Measurements from ENCODE around the gene ACBD4. TPM values are rescaled to one million over a fixed set of nuclear protein-coding genes. Genes with fewer than 3 reads are reported as not detected.

Gene ACBD4
- total RNA-seq, 1 donor from 2014 or later: 3.9 TPM

GRCh38 chr17:45127207-45127547, 8.3 kb upstream of the ACBD4 start:
- Histone ChIP-seq H4K20me1 (ENCODE audit: insufficient read depth, low read length) (peaks cover 12% of the 10 kb centered on the region), H3K79me2 (ENCODE audit: insufficient read depth, low read length) (peaks cover 78% of the 10 kb centered on the region), H3K36me3 (ENCODE audit: insufficient read depth, low read length) (no peaks in the 10 kb centered on the region), H3K4me1 (ENCODE audit: insufficient read depth, low read length) (peaks cover 63% of the 10 kb centered on the region), H3K9me3 (ENCODE audit: insufficient read depth, low read depth, low read length) (no peaks in the 10 kb centered on the region), H2AFZ (ENCODE audit: low read depth, low read length) (peak overlapping the region; percentile 50), H3K4me2 (ENCODE audit: low read length) (peak overlapping the region; percentile 69), H3K9ac (ENCODE audit: low read length) (peak overlapping the region; percentile 55), H3K27me3 (ENCODE audit: insufficient read depth, low read length) (no peaks in the 10 kb centered on the region), H3K4me3 (ENCODE audit: insufficient read depth, low read depth, low read length) (no peak overlapping the region), H3K27ac (ENCODE audit: low read depth, low read length) (peak overlapping the region; percentile 44)
- Mint-ChIP-seq H3K27me3 (ENCODE audit: low read depth, unreplicated experiment) (no peaks in the 10 kb centered on the region), H3K27ac (ENCODE audit: unreplicated experiment) (peak overlapping the region; percentile 95), H3K4me3 (ENCODE audit: unreplicated experiment) (no peak overlapping the region), H3K36me3 (ENCODE audit: low read depth, unreplicated experiment) (peaks cover 4% of the 10 kb centered on the region), H3K9me3 (ENCODE audit: unreplicated experiment) (no peaks in the 10 kb centered on the region), H3K4me1 (ENCODE audit: low read depth, unreplicated experiment) (peaks cover 38% of the 10 kb centered on the region)
- TF ChIP-seq EZH2 (IDR thresholded peaks at IDR 0.05; ENCODE audit: insufficient read depth, low read length) (no peak), CTCF (IDR thresholded peaks at IDR 0.05; ENCODE audit: insufficient read depth, low read depth, low read length) (no peak)
- FAIRE-seq (no peak), DNase-seq (ENCODE audit: low read depth) (no peak)

DNA sequence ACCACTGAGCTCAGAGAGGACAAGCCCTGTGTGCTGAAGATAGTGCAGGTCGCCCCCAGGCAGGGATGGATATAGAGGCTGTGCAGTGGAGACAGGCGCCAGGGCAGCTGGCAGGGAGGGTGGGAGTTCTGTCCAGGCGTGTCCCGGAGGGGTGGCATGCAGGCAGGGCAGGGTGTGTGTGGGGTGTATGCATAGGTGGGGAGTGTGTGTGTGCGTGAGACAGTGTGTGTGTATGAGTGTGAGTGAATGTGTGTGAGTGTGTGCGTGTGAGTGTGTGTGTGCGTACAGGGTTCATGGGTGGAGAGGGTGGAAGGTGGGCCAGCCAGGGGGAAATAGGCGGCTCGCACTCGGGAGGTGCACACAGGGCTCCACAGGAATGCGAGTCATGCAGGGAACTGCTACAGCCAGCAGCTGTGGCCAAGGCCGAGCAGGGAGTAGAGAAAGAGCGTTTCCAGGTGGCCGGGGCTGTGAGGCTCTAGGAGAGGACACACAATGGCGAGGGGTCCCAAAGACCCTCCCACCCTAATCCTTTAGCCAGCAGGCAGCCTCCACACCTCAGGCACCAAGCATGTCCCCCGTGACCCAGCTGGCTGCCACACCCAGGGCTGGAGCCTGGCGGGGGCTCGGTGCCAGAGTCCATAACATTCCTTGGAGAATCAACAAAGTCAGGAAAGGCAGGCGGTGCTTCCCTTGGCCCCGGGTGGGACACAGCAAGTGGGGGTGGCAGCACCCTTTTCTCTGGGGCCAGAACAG, 7.8 kb upstream of the ACBD4 start:
- Histone ChIP-seq H3K36me3 (ENCODE audit: insufficient read depth, low read length) (no peaks in the 10 kb centered on the region), H3K4me3 (ENCODE audit: insufficient read depth, low read depth, low read length) (no peak overlapping the region), H3K9me3 (ENCODE audit: insufficient read depth, low read depth, low read length) (no peaks in the 10 kb centered on the region), H2AFZ (ENCODE audit: low read depth, low read length) (peak overlapping the region; percentile 50), H3K27ac (ENCODE audit: low read depth, low read length) (peak overlapping the region; percentile 44), H4K20me1 (ENCODE audit: insufficient read depth, low read length) (peaks cover 12% of the 10 kb centered on the region), H3K27me3 (ENCODE audit: insufficient read depth, low read length) (no peaks in the 10 kb centered on the region), H3K9ac (ENCODE audit: low read length) (peak overlapping the region; percentile 55), H3K4me2 (ENCODE audit: low read length) (peak overlapping the region; percentile 69), H3K4me1 (ENCODE audit: insufficient read depth, low read length) (peaks cover 59% of the 10 kb centered on the region), H3K79me2 (ENCODE audit: insufficient read depth, low read length) (peaks cover 78% of the 10 kb centered on the region)
- TF ChIP-seq EZH2 (IDR thresholded peaks at IDR 0.05; ENCODE audit: insufficient read depth, low read length) (no peak), CTCF (IDR thresholded peaks at IDR 0.05; ENCODE audit: insufficient read depth, low read depth, low read length) (no peak)
- peaks cover 4% of the 10 kb centered on the region for H3K36me3 Mint-ChIP-seq (ENCODE audit: low read depth, unreplicated experiment)
- FAIRE-seq: no peak
- H3K27me3 Mint-ChIP-seq (ENCODE audit: low read depth, unreplicated experiment): no peaks in the 10 kb centered on the region
- peak overlapping the region; percentile 95 for H3K27ac Mint-ChIP-seq (ENCODE audit: unreplicated experiment)
- peaks cover 38% of the 10 kb centered on the region for H3K4me1 Mint-ChIP-seq (ENCODE audit: low read depth, unreplicated experiment)
- peak overlapping the region; percentile 79 for H3K4me3 Mint-ChIP-seq (ENCODE audit: unreplicated experiment)
- no peaks in the 10 kb centered on the region for H3K9me3 Mint-ChIP-seq (ENCODE audit: unreplicated experiment)
- DNase-seq (ENCODE audit: low read depth): peak; percentile 48

DNA sequence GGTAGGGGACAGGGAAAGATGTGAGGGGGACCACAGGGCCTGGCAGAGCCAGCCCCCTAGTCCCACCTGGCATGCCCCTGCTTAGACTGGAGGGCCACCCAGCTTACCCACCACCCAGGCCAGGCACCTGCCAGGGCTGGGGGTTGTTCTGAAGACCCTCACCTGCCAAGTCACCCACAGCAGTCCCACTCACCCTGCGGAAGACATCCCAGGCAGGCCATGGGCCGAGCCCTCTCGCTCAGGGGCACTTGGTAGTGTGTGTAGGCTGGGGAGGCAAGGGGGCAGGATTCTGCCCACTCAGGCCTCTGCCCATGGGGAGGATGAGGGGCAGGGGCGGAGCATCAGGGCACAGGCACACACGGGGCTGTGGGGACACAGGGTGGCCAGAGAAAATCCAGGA, 7.2 kb upstream of the ACBD4 start:
- H2AFZ ChIP-seq (ENCODE audit: low read depth, low read length): peak overlapping the region; percentile 50
- peaks cover 4% of the 10 kb centered on the region for H3K36me3 Mint-ChIP-seq (ENCODE audit: low read depth, unreplicated experiment)
- H3K4me2 ChIP-seq (ENCODE audit: low read length): peak overlapping the region; percentile 69
- no peaks in the 10 kb centered on the region for H3K36me3 ChIP-seq (ENCODE audit: insufficient read depth, low read length)
- H3K4me3 Mint-ChIP-seq (ENCODE audit: unreplicated experiment): no peak overlapping the region
- H4K20me1 ChIP-seq (ENCODE audit: insufficient read depth, low read length): peaks cover 12% of the 10 kb centered on the region
- peaks cover 73% of the 10 kb centered on the region for H3K79me2 ChIP-seq (ENCODE audit: insufficient read depth, low read length)
- DNase-seq (ENCODE audit: low read depth) (no peak), FAIRE-seq (no peak)
- peak overlapping the region; percentile 44 for H3K27ac ChIP-seq (ENCODE audit: low read depth, low read length)
- no peak for TF ChIP-seq EZH2 (IDR thresholded peaks at IDR 0.05; ENCODE audit: insufficient read depth, low read length)
- TF ChIP-seq CTCF (IDR thresholded peaks at IDR 0.05; ENCODE audit: insufficient read depth, low read depth, low read length): no peak
- peaks cover 37% of the 10 kb centered on the region for H3K4me1 Mint-ChIP-seq (ENCODE audit: low read depth, unreplicated experiment)
- H3K9ac ChIP-seq (ENCODE audit: low read length): peak overlapping the region; percentile 55
- H3K27ac Mint-ChIP-seq (ENCODE audit: unreplicated experiment): peak overlapping the region; percentile 95
- H3K9me3 Mint-ChIP-seq (ENCODE audit: unreplicated experiment): no peaks in the 10 kb centered on the region
- H3K27me3 Mint-ChIP-seq (ENCODE audit: low read depth, unreplicated experiment): no peaks in the 10 kb centered on the region
- H3K27me3 ChIP-seq (ENCODE audit: insufficient read depth, low read length): no peaks in the 10 kb centered on the region
- H3K4me1 ChIP-seq (ENCODE audit: insufficient read depth, low read length): peaks cover 57% of the 10 kb centered on the region
- no peaks in the 10 kb centered on the region for H3K9me3 ChIP-seq (ENCODE audit: insufficient read depth, low read depth, low read length)
- H3K4me3 ChIP-seq (ENCODE audit: insufficient read depth, low read depth, low read length): no peak overlapping the region
